Measurements from ENCODE around the gene GNPTG. TPM values are rescaled to one million over a fixed set of nuclear protein-coding genes. Genes with fewer than 3 reads are reported as not detected.

Gene GNPTG
- total and polyA plus RNA-seq, 8 donors = 30.0 to 87.9 (median 41.5) TPM

DNA sequence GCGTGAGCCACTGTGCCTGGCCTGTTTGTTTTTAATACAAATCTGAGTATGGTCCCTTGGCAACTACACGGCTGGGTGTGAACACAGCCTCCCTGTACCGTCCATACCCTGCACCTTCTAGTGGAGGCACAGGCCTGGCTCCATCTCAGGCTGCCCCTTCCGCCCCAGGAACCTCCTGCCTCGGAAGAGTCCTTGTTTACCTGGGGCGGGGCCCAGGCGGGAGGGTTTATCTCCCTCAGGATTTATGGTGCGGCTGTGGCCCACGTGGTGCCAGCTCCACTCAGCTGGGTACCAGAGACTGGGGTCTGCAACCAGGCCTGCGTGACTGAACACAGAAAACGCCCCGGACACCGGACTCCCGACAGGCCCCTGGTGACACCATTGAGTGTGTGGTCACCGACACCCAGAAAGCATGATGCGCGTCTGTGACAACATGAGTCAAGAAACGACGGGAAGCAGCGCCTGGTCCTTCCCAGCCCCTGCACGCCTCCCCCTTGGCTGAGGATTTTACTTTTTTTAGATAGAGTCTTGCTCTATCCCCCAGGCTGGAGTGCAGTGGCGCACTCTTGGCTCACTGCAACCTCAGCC, 43.8 kb downstream of the GNPTG start:
- DNase-seq = no peak
- H3K27ac ChIP-seq = no peak overlapping the region
- intact Hi-C loops (cut with DNase I; ENCODE audit: low total_unique reads) = no loop called here
- H3K27me3 ChIP-seq = no peaks in the 10 kb centered on the region
- TF ChIP-seq EP300 (IDR thresholded peaks at IDR 0.05) (no peak), POLR2AphosphoS5 (IDR thresholded peaks at IDR 0.05) (no peak), POLR2A (IDR thresholded peaks at IDR 0.05) (no peak)
- TF ChIP-seq, protein P1, sequence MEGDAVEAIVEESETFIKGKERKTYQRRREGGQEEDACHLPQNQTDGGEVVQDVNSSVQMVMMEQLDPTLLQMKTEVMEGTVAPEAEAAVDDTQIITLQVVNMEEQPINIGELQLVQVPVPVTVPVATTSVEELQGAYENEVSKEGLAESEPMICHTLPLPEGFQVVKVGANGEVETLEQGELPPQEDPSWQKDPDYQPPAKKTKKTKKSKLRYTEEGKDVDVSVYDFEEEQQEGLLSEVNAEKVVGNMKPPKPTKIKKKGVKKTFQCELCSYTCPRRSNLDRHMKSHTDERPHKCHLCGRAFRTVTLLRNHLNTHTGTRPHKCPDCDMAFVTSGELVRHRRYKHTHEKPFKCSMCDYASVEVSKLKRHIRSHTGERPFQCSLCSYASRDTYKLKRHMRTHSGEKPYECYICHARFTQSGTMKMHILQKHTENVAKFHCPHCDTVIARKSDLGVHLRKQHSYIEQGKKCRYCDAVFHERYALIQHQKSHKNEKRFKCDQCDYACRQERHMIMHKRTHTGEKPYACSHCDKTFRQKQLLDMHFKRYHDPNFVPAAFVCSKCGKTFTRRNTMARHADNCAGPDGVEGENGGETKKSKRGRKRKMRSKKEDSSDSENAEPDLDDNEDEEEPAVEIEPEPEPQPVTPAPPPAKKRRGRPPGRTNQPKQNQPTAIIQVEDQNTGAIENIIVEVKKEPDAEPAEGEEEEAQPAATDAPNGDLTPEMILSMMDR (IDR thresholded peaks at IDR 0.05) = no peak
- H3K4me3 ChIP-seq = no peak overlapping the region
- no peaks in the 10 kb centered on the region for H3K4me1 ChIP-seq
- peaks cover 66 to 93% (median 93%) of the 10 kb centered on the region in 4 donors for H3K36me3 ChIP-seq
- WGBS, 5 donors = 74 to 85% (median 79%) methylated on average over 14 to 22 of the region's 22 CpGs
- H3K9me3 ChIP-seq = no peaks in the 10 kb centered on the region

- intact Hi-C loops (cut with DNase I; ENCODE audit: low total_unique reads) = no loop called here
- DNase-seq = no peak
- no peak overlapping the region for H3K4me3 ChIP-seq
- H3K9me3 ChIP-seq = no peaks in the 10 kb centered on the region
- no peaks in the 10 kb centered on the region for H3K27me3 ChIP-seq
- peaks cover 70 to 93% (median 93%) of the 10 kb centered on the region in 4 donors for H3K36me3 ChIP-seq
- 87 to 96% (median 94%) methylated on average over 19 to 21 of the region's 21 CpGs for WGBS, 5 donors
- no peaks in the 10 kb centered on the region for H3K4me1 ChIP-seq
- TF ChIP-seq POLR2AphosphoS5 (IDR thresholded peaks at IDR 0.05) = no peak
- TF ChIP-seq POLR2A (IDR thresholded peaks at IDR 0.05) = no peak
- TF ChIP-seq, protein P1 (IDR thresholded peaks at IDR 0.05) = no peak
- no peak for TF ChIP-seq EP300 (IDR thresholded peaks at IDR 0.05)
- H3K27ac ChIP-seq = no peak overlapping the region
Measured at GRCh38 chr16:1397779-1398178, 46.0 kb downstream of the GNPTG start.

- intact Hi-C loops (cut with DNase I; ENCODE audit: low total_unique reads) = no loop called here
- DNase-seq = no peak
- Histone ChIP-seq H3K27ac (no peak overlapping the region), H3K4me1 (no peaks in the 10 kb centered on the region), H3K36me3 (peaks cover 70 to 93% (median 93%) of the 10 kb centered on the region in 4 donors), H3K9me3 (no peaks in the 10 kb centered on the region), H3K4me3 (no peak overlapping the region), H3K27me3 (no peaks in the 10 kb centered on the region)
- WGBS, 5 donors = 91 to 98% (median 95%) methylated on average over 9 of the region's 9 CpGs
- TF ChIP-seq EP300 (IDR thresholded peaks at IDR 0.05) (no peak), POLR2AphosphoS5 (IDR thresholded peaks at IDR 0.05) (no peak), POLR2A (IDR thresholded peaks at IDR 0.05) (no peak)
- TF ChIP-seq, protein P1 (IDR thresholded peaks at IDR 0.05) = no peak
Measured at GRCh38 chr16:1398351-1398750, 46.6 kb downstream of the GNPTG start.

- Histone ChIP-seq H3K27me3 (no peaks in the 10 kb centered on the region), H3K4me3 (no peak overlapping the region), H3K27ac (no peak overlapping the region), H3K4me1 (no peaks in the 10 kb centered on the region), H3K36me3 (peaks cover 66 to 93% (median 93%) of the 10 kb centered on the region in 4 donors), H3K9me3 (no peaks in the 10 kb centered on the region)
- WGBS, 5 donors = 94 to 98% (median 97%) methylated on average over 11 to 38 of the region's 38 CpGs
- DNase-seq = no peak
- intact Hi-C loops (cut with DNase I; ENCODE audit: low total_unique reads) = no loop called here
- TF ChIP-seq, protein P1 (IDR thresholded peaks at IDR 0.05) = no peak
- no peak for TF ChIP-seq POLR2A (IDR thresholded peaks at IDR 0.05)
- TF ChIP-seq EP300 (IDR thresholded peaks at IDR 0.05) = no peak
- no peak for TF ChIP-seq POLR2AphosphoS5 (IDR thresholded peaks at IDR 0.05)
Measured at GRCh38 chr16:1398826-1399581, 47.3 kb downstream of the GNPTG start.
